Measurements from ENCODE around the gene KRT35.

DNA sequence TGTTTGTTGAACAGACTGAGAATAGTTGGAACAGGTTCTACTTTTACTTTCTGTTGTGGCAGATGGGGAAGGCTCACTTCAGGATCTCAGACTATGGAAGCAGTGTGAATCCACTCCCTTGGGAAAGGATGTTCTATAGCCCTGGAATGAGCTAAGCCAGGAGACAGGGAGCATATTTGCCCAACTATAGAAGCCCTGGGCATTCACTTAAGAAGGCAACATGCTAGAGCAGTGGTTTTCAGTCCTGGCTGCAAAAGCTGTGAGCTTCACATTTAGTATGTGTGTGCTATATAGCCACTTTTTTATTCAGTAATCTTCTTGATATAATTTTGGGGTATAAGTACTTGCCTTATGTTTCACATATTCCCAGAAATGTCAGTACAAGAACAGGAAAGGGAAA, 12.6 kb downstream of the KRT35 start:
- TF ChIP-seq, protein P1, sequence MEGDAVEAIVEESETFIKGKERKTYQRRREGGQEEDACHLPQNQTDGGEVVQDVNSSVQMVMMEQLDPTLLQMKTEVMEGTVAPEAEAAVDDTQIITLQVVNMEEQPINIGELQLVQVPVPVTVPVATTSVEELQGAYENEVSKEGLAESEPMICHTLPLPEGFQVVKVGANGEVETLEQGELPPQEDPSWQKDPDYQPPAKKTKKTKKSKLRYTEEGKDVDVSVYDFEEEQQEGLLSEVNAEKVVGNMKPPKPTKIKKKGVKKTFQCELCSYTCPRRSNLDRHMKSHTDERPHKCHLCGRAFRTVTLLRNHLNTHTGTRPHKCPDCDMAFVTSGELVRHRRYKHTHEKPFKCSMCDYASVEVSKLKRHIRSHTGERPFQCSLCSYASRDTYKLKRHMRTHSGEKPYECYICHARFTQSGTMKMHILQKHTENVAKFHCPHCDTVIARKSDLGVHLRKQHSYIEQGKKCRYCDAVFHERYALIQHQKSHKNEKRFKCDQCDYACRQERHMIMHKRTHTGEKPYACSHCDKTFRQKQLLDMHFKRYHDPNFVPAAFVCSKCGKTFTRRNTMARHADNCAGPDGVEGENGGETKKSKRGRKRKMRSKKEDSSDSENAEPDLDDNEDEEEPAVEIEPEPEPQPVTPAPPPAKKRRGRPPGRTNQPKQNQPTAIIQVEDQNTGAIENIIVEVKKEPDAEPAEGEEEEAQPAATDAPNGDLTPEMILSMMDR (tag by site-specific recombination; IDR thresholded peaks at IDR 0.05), result no peak
- TF ChIP-seq HOXC10 (CRISPR knock-in tag; IDR thresholded peaks at IDR 0.05) (no peak), PRDM1 (tag by site-specific recombination; IDR thresholded peaks at IDR 0.05) (no peak), HOXA7 (CRISPR knock-in tag; IDR thresholded peaks at IDR 0.05; ENCODE audit: borderline replicate concordance) (no peak), ZNF544 (tag by site-specific recombination; IDR thresholded peaks at IDR 0.05) (no peak), ZNF138 (tag by site-specific recombination; IDR thresholded peaks at IDR 0.05; ENCODE audit: borderline replicate concordance) (no peak), ZSCAN30 (tag by site-specific recombination; IDR thresholded peaks at IDR 0.05) (no peak), ZNF561 (tag by site-specific recombination; IDR thresholded peaks at IDR 0.05; ENCODE audit: borderline replicate concordance) (no peak), ZNF768 (tag by site-specific recombination; IDR thresholded peaks at IDR 0.05) (no peak)
- TF ChIP-seq, protein P2, sequence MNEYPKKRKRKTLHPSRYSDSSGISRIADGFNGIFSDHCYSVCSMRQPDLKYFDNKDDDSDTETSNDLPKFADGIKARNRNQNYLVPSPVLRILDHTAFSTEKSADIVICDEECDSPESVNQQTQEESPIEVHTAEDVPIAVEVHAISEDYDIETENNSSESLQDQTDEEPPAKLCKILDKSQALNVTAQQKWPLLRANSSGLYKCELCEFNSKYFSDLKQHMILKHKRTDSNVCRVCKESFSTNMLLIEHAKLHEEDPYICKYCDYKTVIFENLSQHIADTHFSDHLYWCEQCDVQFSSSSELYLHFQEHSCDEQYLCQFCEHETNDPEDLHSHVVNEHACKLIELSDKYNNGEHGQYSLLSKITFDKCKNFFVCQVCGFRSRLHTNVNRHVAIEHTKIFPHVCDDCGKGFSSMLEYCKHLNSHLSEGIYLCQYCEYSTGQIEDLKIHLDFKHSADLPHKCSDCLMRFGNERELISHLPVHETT (tag by site-specific recombination; IDR thresholded peaks at IDR 0.05), result no peak
